ENCODE data around the gene SMAD3.

Gene SMAD3

DNA sequence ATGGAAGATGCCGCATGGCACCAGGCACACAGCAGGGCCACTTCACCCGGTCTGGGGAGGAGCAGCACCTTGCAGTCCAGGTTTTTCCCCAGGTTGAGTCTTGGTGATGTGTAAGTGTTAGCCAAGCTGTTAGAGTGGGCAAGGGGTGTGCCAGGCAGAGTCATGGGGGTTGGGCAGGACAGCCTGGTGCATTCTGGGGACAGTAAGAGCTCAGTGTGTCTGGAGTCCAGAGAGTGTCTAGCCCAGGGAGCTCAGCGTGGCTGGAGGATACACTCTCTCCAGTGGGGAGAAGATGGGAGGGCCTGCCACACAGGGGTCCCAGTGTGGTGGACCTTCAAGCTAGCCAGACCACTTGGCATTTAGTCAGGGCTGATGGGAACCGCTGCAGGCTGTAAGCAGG is 101.7 kb downstream of the SMAD3 start:
- no peak for DNase-seq

DNA sequence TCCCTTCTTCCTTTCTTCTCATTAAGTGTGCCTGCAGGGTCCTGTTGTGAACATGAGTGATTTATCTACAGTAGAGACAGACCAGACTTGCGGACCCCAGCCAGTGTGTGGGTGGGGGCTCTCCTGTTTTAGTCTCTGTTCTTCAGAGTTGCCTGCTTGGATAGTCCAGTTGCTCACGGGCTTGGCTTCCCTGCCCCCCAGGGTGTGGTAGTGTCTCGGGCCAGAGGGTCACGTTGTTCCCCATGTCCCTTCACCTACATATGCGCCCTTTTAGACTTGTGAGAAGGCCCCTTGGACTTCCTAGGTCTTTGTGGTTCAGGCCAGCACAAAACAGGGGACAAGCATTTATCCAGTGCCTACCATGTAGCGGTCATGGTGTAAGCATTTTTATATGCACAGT is 103.3 kb downstream of the SMAD3 start:
- no peak for DNase-seq

DNA sequence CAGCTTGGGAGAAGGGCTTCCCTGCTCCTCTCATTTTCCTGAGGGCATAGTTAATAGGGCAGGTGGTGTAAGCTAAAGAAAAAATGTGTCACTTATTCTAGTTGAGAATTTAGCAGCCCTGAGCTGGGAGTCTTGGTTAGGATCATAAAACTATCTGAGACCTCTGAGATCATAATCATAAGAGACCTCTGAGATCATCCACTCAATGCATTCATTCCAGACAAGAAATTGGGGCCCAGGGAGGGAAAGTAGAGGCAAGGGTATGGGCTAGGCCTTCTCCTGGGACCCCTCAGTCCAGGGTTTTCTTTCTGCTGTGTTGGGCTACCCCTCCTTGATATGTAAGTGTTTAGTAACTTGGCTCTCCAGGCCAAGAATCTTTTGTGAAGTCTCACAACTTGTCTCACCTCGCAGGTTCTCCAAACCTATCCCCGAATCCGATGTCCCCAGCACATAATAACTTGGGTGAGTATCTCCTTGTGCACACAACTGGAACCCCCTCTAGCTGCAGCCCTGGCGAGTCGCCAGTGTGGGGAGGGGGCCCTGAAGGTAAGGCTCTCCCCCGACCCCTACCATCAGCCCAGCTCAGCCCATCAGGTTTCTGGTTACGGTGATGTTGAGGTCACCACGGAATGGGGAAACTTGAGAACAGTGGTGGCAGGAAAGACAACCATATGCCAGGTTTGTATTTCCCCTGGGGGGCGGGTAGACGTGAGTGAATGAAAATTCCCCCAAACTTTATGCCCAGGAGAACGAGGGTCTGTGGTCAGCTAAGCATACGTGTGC is 104.9 kb downstream of the SMAD3 start:
- no peak for DNase-seq

DNA sequence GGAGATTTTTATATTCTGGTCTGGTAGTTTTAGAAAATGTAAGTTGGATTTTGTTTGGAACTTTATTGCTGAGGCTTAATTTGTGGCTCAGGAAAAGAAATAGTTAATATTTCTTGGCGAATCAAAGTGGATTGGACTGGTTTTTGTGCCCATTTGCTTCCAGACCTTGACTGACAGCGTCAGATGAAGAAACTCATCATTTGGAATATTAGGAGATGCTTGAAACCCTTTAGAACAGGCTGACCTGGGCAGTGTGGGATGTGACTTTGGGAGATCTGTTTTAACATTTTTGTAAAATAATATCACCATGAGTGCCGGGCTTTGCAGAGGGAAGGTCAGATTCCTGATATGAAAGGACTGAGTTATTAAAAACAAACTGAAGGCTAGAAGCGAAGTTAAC is 106.1 kb downstream of the SMAD3 start:
- no peak for DNase-seq

DNA sequence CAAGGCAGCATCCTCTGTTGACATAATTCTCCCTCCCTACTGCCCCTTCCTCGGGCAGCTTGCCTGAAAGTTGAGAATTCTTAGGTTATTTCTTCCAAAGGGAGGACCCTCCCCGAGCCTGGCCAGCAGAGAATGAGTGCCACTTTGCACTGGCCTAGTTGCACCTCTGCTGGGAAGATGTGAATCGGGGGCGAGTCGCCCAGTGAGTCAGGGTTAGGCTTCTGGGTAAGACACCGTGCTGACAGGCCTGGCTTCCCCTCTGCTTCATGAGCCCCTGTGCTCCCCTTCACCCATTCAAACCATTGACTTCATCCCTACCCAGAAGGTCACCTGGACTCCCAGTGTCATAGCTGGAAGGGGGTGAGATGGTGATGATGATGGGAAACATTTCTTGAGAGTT is 106.8 kb downstream of the SMAD3 start:
- no peak for DNase-seq

DNA sequence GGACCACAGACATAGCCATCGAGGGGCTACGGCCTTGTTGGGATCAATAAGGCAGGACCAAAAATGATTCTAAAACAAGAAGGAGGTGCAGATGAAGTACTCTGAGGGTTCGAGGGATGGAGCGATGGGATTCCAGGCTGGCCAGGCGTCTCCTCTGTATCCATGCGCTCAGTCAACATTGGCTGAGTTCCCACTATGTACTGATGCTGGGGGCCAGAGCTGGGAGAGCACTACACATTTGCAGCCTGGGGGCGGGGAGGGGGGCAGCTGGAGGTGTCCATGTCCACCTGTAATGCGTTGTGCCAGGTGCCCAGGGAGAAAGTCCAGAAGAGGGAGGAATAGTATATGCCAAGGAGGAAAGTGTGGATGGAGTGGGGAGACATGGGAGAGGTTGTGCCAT is 107.6 kb downstream of the SMAD3 start:
- no peak for DNase-seq

DNA sequence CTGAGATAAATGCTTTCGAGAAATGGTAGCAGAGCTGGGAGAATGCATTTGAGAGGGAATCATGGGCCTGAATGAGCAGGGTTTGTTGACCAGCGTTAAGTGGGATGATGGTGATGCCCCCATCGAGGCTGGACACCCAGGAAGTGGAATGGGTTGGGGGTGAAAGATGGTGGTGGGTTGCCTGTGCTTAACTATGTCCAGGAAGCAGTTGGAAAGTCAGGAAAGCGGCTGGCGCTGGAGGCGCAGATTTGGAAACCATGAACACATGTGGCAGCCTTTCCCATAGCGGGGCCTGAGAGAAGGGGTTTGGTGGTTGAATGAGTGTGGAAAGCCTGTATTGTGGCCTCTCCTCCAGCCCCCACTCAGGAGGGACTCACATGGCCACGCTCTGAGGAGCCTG is 108.4 kb downstream of the SMAD3 start:
- DNase-seq = no peak

DNA sequence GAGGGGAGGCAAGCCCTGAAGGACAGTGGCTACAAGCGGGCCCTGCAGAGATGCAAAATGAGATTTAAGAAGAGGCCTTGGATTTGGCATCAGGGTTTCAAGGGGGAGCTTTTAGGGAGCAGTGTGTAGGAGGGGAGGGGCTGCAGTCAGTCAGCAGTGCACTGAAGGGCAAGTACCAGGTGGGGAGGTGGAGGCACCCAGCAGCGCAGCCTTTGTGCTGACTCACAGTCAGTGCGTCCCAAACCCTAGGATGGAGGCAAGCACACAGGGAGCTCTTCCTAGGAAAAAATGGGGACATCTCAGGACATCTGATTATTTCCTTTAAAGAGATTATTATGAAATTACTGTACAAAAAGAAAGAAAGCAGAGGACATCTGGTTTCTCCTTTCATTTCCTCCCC is 109.0 kb downstream of the SMAD3 start:
- DNase-seq = no peak

DNA sequence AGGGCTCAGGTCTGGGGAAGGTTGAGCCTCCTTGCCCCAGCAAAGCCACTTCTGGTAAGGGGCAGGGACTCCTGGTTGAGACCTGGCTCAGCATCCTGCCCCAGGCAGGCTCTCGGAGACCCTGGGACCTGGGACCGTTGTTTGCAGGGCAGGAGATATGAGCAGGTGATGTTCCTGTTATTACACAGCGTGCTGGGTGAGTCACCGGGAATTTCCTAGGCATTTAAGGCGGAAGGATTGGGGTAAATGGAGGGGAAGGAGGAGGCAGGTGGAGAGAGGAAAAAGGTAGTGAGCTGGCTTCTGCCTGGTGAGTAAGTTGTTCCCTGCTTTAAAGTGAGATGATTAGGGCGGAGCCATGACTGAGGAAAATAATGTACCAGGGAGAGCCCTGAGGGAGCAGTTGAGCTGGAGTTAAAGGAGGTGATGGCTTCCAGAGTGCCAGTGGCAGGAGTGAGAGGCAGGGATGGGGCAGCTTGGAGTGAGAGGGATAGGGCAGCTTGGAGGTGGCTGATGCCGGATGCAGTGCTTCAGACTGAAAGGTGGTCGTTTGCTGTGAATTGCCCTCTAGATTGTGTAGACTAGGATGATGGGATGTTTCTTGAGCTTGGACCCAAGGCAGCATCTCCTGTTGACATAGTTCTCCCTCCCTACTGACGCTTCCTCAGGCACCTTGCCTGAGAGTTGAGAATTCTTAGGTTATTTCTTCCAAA is 109.6 kb downstream of the SMAD3 start:
- no peak for DNase-seq

DNA sequence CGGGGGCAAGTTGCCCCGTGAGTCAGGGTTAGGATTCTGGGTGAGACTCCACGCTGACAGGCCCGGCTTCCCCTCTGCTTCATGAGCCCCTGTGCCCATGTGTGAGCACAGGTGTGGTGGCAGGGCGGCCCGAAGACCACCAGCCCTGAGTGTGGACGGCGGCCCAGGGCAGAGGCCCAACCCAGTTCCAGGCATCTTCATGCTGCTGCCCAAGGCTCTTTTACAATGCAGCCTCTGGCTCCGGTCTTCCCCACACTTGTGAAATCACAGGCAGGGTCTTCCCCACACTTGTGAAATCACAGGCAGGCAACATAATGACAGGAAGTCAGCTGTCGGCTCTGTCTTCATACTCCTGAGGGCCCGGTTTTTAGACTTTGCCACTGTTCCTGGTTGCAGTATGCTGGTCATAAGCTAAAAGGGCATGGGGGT is 110.3 kb downstream of the SMAD3 start:
- DNase-seq = no peak

DNA sequence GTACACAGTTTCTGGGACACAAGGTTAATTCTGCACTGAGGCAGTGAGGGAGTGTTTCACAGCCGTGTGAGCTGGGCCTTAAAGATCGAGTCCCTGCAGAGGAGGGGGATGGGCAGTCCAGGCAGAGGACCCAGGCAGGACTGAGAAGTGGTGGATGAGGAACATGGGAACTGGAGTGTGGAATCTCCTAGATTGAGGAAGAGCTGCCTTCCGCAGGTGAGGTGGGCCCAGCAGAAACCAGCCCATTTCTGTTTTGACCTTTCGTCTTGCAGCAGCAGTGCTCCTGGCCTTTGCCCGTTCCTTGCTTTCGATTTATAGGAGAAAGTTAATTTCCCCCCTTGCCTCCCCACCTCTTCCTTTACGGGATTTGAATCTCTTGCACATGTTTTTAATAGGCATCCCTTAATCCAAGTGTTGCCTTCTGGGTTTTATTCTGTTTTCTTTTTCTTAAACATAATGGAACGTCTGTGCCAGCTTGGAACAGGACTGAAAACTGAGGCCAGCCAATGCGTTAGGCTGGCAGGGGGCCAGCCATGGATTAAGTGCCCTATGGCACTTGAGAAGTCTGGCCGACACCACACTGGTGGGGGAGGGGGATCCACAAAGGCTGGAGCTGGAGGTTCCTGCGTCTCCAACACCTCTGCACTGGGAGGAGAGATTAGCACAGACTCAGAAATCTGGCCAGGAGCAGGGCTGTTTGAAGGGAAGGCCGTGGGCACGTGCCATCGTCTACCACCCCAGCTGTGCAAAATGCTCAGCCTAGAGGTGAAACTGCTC is 111.0 kb downstream of the SMAD3 start:
- no peak for DNase-seq

DNA sequence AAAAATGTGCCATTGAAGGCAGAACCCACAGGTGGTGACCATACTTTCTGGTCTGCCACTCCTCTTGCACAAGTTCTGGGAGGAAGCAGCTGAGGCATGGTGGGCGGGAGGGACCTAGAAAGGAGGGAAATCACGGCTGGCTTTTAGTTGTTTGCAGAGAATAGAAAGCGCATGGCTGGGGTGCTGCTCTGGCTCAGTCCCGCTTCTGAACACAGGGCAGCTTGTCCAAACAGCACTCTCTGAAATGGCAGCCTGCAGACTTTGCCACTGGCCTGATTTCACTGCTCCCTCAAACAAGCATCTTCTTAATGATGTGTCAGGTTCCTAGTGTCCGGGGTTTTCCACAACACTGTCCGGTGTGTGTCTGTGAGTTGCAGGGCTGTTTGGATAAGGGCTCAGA is 112.3 kb downstream of the SMAD3 start:
- DNase-seq = no peak

DNA sequence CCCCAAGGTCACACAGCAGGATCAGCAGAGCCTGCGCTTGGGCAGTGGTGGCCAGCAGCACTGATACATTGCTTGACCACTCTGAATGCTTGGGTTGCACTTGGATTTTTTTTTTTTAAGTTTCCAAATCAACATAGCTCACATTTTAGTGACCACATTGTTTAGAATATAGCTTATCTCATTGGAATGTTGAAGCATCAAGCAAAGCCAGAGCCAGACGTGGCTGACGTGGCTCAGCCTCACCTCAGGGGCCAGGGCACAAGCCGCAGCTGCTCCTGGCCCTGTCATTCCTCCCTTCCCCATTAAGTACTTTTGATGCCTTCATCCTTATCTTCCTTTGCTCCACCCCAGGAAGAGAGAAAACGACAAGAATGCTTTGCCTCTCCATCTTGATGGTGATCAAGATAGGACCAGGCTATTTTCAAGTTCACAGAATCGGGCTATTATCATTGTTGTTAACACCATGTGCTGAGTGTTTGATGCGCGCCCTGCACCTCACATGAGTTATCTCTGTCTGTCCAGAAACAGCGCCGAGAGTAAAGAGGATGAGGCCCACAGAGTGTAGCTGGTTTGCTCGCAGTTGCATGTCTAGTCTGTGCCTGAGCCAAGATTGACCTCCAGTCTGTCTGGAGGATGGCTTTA is 113.3 kb downstream of the SMAD3 start:
- no peak for DNase-seq

DNA sequence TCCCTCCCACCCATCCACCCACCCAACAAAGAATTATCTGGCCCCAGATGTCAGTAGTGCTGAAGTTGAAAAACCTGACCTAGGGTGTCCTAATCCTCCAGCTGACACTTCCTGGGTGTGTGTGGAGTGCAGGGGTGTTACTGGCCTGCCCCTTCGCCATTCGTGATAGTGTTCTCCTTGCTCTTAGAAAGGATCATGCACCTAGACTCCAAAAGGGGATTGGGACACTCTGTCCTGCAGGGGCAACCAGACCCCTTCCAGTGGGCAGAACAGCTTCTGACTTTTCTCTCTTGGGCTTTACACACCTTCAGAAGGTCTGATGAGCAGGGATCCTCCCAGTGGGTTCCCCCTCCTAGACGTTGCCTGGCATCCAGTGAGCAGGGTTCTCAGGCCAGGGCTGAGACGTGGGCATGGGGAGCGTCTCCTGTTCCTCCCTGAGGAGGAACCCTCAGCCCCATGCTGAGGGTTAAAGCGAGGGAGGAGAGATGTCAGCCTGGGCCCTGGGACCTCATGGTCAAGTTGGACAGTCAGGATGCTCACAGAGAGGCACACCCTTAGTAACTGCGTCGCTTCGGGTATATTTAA is 114.1 kb downstream of the SMAD3 start:
- DNase-seq = no peak

DNA sequence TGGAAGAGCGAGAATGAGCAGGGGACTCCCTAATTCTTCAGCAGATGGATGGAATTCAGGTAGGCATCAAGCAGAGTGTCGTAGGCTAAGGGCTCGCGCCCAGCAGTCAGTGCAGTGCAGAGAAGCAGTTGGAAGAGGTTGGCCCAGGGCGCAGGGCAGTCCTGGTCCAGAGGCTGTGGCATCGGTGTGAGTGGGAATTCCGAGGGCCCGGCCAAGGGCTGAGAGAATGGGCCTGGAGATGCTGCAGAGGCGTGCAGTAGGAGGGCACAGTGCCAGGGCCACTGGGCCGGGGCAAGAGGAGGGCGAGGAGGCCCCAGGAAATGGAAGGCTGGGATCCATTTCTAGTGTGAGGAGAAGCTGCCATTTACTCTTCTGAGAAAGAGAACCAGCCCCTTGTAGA is 114.6 kb downstream of the SMAD3 start:
- DNase-seq = no peak

DNA sequence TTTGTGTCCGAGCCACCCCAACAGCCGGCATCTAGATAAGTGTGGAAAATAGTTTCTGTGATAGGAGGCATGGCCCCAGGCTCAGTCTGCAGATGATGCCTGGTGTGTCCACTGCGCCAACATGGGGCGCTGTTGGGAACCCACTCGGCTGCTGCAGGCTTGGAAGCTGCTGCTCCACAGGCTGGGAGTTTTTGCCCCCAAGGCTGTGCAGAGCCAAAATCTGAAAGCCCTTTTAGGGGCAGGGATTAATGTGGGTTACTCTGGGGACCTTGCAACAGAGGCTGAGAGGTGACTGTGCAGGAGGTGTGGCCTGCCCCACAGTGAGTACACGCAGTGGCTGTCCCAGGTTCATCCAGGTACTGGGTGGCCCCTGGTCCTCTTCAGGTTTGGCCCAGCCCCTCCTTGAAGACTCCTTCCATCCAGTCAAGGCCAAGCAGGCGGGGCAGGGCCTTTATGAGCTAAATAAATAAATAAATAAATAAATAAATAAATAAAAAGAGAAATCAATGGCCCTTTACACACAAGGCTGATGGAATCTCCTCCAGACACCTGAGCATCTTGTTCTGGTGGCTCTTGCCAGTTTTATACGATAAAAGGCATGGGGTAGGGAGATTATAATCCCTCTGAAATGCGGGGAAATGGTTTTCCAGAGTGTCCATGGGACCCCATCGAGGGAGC is 115.3 kb downstream of the SMAD3 start:
- no peak for DNase-seq

DNA sequence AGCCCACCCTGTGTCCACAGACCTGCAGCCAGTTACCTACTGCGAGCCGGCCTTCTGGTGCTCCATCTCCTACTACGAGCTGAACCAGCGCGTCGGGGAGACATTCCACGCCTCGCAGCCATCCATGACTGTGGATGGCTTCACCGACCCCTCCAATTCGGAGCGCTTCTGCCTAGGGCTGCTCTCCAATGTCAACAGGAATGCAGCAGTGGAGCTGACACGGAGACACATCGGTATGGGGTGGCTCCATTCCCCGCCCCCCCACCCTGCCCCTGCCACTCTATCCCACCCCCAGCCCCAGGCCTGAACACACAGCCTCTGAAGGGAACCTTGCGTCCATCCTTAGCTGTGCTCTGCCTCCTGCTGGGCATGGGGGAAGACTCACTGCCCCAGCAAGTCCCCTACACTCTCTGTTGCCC is 115.8 kb downstream of the SMAD3 start:
- DNase-seq = no peak

DNA sequence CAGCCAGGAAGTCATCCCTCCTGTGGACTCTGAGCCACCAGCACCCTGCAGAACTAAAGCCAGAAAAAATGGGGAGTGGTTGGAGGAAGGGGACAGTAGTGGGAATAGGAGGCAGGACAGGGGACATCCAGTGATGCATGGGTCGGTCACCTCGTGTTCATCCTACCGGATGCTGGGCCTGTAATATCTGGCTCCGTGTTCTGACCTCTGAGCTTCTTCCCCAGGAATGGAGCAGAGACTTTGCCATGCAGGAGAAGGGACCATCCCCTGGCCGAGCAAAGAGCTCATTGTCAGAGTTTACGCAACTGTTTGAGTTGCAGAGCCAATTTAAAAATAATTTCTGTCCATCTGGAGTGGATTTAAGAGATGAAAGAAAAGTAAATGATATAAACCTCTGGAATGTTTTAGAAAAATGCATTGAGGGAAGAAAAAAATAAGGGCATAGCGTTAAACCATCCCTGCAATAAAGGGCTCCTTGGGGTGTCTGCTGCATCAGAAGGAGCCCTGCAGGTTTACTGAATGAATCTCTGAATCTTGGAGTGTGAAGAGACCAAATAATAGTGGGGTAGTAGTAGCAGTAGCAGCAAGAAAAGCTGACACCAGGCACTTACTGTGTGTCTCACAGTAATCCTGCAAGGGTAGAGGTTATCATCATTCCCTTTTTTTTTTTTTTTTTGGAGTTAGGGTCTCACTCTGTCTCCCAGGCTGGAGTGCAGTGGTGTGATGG is 118.2 kb downstream of the SMAD3 start:
- DNase-seq = no peak

DNA sequence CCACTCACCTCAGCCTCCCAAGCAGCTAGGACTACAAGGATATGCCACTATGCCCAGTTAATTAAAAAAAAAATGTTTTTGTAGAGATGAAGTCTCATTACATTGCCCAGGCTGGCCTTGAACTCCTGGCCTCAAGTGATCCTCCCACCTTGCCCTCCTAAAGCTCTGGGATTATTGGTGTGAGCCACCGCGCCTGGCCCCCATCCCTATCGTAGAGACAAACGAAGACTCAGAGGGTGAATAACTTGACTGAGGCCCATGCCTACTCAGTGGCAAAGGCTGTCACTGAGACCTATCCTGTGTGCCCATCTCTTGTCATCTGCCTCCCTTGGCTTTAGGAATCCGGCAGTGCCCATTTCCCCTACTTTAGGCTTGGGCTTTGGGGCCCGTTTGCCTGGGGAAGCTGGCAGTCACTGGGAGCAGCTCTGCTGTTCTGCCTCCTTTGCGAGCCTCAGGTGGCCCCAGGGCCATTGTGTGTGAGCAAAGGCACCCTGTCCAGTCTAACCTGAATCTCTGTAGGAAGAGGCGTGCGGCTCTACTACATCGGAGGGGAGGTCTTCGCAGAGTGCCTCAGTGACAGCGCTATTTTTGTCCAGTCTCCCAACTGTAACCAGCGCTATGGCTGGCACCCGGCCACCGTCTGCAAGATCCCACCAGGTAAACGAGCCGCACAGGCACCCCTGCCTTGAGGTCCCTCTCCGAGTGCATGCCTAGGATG is 119.0 kb downstream of the SMAD3 start:
- no peak for DNase-seq

DNA sequence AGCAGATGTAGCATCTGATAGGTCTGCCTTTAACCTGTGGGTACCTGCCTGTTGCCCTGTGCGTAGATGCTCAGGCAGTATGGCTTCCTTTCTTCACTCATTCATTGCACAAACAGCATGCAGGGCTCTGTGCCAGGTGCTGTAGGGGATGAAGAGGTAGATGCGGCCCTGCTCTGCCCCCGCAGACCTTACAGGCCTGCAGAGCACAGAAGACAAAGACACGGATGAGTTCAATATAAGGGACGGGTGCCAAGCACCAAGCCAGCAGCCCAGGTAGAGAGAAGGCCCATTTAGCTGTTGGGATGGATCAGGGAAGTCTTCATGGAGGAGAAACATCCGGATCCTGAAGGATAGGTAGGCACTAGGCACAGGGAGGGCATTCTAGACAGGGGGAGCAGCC is 119.6 kb downstream of the SMAD3 start:
- no peak for DNase-seq
